ENCODE results near the gene ZSCAN29.

ZSCAN29 gene

DNA sequence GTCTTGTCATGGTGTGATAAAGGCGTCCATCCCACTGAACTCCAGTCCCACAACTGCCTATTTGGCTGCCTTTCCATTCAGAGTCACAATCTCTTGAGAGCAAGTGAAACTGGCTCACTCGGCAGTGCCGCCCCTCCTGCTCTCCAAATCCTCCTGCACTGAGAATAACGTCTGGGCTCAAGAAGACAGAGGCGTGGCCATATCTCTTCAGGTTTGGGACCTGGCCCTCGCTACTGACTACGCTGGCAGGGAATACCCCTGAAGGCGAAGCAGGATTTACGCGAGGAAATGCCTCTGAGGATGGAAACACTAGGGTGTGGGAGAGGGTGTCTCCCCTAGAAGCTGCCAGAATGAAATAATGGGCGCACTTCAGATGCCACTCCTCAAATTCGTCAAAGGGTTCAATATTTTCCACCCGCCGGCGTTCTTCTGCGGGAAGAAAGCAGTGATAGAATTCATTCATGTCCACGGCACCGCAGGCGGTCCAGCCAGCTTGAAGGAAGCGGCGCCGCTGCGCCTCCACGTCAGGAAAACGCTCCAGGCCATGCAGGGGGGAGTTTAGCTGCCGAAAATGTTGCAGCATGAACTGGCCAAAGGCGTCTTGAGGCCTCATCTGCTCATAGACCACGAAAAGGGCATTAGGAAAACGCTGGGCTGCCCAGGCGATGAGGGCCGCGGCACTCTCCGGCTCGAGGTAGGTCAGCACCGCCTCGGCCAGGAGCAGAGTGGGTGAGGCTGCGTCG is 41.5 kb downstream of the ZSCAN29 start:
- H3K27ac ChIP-seq: peak overlapping the region; percentile 94
- ChIA-PET CTCF (interaction anchor here (1.2 kb wide), 1 partner anchor 103 kb away, joined by 3 read pairs; no protein-coding TSS in a partner anchor), POLR2A (ENCODE audit: low non-redundant PET) (no interaction called here)
- TF ChIP-seq, protein P1, sequence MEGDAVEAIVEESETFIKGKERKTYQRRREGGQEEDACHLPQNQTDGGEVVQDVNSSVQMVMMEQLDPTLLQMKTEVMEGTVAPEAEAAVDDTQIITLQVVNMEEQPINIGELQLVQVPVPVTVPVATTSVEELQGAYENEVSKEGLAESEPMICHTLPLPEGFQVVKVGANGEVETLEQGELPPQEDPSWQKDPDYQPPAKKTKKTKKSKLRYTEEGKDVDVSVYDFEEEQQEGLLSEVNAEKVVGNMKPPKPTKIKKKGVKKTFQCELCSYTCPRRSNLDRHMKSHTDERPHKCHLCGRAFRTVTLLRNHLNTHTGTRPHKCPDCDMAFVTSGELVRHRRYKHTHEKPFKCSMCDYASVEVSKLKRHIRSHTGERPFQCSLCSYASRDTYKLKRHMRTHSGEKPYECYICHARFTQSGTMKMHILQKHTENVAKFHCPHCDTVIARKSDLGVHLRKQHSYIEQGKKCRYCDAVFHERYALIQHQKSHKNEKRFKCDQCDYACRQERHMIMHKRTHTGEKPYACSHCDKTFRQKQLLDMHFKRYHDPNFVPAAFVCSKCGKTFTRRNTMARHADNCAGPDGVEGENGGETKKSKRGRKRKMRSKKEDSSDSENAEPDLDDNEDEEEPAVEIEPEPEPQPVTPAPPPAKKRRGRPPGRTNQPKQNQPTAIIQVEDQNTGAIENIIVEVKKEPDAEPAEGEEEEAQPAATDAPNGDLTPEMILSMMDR (conservative IDR thresholded peaks at IDR 0.05; ENCODE audit: low read depth): no peak
- DNase-seq (ENCODE audit: low spot score): peak; percentile 15

DNA sequence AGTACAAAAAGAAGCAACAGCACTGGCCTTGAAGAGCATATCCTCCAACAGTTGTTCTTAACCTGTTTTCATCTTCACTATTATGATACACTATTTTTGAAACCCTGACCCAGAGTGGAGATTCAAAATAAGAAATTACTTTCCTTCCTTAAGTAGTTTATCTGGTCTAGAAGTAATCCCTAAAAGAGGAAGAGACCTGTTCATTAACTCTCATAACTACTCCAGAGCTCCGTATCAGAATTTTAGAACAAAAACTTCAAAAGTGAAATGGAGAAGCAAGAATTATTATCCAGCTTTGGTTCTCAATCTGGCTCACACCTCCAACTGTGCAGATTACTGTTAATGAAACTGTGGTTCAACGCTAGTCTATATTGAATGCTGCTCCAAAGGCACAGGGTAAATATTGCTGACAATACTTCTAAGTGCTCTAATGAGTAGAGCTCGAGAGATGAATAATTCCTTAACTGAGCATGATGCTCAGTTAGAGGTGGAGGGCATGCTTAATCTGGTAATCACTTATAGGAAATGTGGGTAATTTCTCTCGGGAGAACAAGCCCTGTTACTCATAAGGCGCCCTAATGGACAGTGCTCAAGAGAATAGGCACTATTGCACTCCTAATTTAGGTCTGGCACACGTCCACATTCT is 45.7 kb downstream of the ZSCAN29 start:
- TF ChIP-seq, protein P1 (conservative IDR thresholded peaks at IDR 0.05; ENCODE audit: low read depth): no peak
- CTCF ChIA-PET: interaction anchor here (0.9 kb wide), 1 partner anchor 40 kb away, joined by 3 read pairs; no protein-coding TSS in a partner anchor
- POLR2A ChIA-PET (ENCODE audit: low non-redundant PET): no interaction called here
- H3K27ac ChIP-seq: no peak overlapping the region
- no peak for DNase-seq (ENCODE audit: low spot score)

DNA sequence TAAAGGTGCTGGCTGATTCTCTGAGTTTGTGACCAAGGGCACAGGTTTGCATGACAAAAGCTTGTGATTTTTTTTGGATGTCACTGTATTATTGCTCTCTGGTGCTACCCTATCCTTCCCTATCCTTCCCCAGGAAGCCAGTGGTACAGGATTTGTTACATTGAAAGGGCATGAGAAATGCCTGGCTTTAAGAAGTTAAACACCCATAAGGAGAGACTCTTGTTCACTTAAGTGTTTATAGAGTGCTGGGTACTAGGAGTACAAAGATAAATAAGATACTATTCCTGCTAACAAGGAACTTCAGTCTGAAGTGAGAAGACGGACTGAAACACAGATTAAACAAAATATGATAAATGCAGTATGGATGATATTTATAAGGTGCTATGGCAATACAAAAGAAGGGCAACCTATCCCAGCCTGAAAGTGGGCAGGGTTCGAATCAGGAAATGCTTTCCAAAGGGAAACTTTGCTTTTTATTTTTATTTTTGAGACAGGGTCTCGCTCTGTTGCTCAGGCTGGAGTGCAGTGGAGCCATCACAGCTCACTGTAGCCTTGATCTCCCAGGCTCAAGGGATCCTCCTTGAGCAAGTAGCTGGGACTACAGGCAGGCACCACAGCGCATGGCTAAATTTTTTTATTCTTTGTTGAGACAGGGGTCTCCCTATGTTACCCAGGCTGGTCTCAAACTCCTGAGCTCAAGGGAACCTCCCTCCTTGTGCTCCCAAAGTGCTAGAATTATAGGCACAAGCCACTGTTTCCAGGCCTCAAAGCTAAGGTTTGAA is 51.7 kb downstream of the ZSCAN29 start:
- POLR2A ChIA-PET (ENCODE audit: low non-redundant PET): no interaction called here
- no peak overlapping the region for H3K27ac ChIP-seq
- CTCF ChIA-PET: interaction anchor here (0.6 kb wide), 1 partner anchor 42 kb away, joined by 4 read pairs; no protein-coding TSS in a partner anchor
- no peak for DNase-seq (ENCODE audit: low spot score)
- TF ChIP-seq, protein P1 (conservative IDR thresholded peaks at IDR 0.05; ENCODE audit: low read depth): no peak

DNA sequence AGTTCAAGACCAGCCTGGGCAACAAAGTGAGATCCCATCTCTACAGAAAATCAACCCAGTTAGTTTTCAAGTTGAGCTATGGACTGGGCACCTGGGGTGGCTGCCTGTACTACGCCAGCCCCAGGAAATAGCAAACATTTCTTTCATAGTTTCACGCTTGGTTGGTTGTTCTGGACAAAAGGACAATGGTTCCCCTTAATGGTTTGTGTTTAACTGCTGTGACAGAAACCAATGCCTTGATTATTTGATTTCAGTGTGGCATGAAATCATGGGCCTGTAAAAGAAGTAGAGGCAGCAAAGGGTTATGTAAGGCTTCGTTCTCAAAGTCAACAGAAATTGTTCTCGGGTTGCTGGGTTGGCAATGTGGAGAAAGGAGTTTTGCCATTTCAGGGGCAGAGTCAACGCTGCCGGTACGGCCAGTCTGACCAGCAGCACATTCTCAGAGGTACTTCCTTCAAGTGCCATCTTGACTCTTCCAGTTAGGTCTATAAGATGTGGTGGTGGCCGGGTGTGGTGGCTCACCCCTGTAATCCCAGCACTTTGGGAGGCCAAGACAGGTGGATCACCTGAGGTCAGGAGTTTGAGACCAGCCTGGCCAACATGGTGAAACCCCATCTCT is 53.2 kb downstream of the ZSCAN29 start:
- TF ChIP-seq, protein P1 (conservative IDR thresholded peaks at IDR 0.05; ENCODE audit: low read depth): no peak
- no peak overlapping the region for H3K27ac ChIP-seq
- DNase-seq (ENCODE audit: low spot score): no peak
- ChIA-PET CTCF (no interaction called here), POLR2A (ENCODE audit: low non-redundant PET) (no interaction called here)

DNA sequence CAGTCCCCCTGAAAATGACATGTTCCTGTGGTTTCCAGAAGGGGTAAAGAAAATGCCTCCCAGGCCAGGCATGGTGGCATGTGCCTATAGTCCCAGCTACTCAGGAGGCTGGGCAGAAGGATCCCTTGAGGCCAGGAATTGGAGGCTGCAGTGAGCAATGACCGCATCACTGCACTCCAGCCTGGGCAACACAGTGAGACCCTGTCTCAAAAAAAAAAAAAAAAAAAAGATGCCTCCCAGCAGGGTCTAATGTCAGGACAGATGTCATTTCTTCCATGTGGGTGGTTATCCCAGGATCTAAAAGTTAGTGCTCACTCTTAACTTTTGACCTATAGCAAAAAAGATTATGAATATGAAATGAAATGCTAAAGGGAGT is 53.9 kb downstream of the ZSCAN29 start:
- POLR2A ChIA-PET (ENCODE audit: low non-redundant PET): no interaction called here
- DNase-seq (ENCODE audit: low spot score): no peak
- H3K27ac ChIP-seq: no peak overlapping the region
- CTCF ChIA-PET: no interaction called here
- TF ChIP-seq, protein P1 (conservative IDR thresholded peaks at IDR 0.05; ENCODE audit: low read depth): no peak
